Suprapubic skin (tissue), 3 donors: ENCODE results near the gene UNC45B.

Experiments used
- CTCF ChIP-seq, 2 donors: fragments of 200-600 bp in 1 of 2; fragments of 450-650 bp in 1 of 2; sonication (generic) in 1 of 2; IDR thresholded peaks; one replicate each; pipeline ENCODE4 v1.5.1; 2016 to 2019; ENCODE audit warnings: antibody characterized with exemption in 2 of 2, mild to moderate bottlenecking in 1 of 2, moderate library complexity in 1 of 2
- EP300 ChIP-seq: sonication (generic); formaldehyde crosslinking; IDR thresholded peaks from one replicate; pipeline ENCODE4 v1.6.1; 2017; ENCODE audit warnings: antibody characterized with exemption
- POLR2A ChIP-seq, 2 donors: fragments of 450-650 bp; IDR thresholded peaks; one replicate each; pipeline ENCODE4 v1.6.1; 2017; ENCODE audit warnings: antibody characterized with exemption in 2 of 2, mild to moderate bottlenecking in 2 of 2, moderate library complexity in 2 of 2

GRCh38 chr17:35192708-35193107, 45.1 kb downstream of the UNC45B start:
- TF ChIP-seq CTCF (IDR thresholded peaks at IDR 0.05): no peak
- no peak for TF ChIP-seq EP300
- no peak for TF ChIP-seq POLR2A (IDR thresholded peaks at IDR 0.05)
